Activated naive CD4-positive, alpha-beta T cell treated with anti-CD3 and anti-CD28 coated beads, Interleukin-2, amount 10 ng/mL, durations not matched to agents 7 days and 5 days (primary cell): Measurements from ENCODE around the gene TNS1.

Source experiments
- CTCF ChIA-PET: fragments of 350-600 bp; sonication (Branson Sonifier 250); formaldehyde crosslinking; loops from one replicate; lab custom pipeline; 2021; ENCODE audit warnings: antibody characterized with exemption; lab: Charles Lee
- DNase-seq: peaks from one replicate; pipeline ENCODE4 v3.0.0-alpha.2; 2020
- H3K27ac Mint-ChIP-seq: one replicate; pipeline ENCODE4 v1.8.0; 2021; ENCODE audit warnings: mild to moderate bottlenecking, moderate library complexity, mixed read lengths
- H3K27me3 Mint-ChIP-seq: one replicate; pipeline ENCODE4 v1.8.0; 2021; ENCODE audit warnings: mild to moderate bottlenecking, mixed read lengths
- H3K36me3 Mint-ChIP-seq: one replicate; pipeline ENCODE4 v1.8.0; 2021; ENCODE audit warnings: mixed read lengths
- H3K4me1 Mint-ChIP-seq: one replicate; pipeline ENCODE4 v1.8.0; 2021; ENCODE audit warnings: mixed read lengths
- H3K4me3 Mint-ChIP-seq: one replicate; pipeline ENCODE4 v1.8.0; 2021; ENCODE audit warnings: mild to moderate bottlenecking, moderate library complexity, mixed read lengths
- H3K9me3 Mint-ChIP-seq: one replicate; pipeline ENCODE4 v1.8.0; 2021; ENCODE audit warnings: mixed read lengths

Gene TNS1

DNA sequence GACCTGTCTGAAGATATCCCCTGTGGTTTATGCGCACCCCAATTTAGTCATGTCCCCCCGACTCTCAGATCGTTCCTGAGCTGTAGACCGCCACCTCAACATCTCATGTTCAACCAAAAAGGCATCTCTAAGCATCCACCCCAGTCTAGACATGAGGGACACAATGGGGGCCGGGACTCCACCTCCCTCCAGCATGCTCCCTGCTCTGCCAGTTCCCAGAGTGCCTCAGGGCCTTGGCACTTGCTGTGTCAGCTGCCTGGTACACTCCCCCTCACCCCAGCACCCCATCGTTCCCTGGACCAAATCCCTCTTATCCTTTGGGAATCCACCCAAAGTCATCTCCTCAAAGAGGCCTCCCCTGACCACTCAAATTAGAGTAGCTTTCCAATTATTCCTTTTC, 22.2 kb downstream of the TNS1 start:
- Mint-ChIP-seq H3K4me1 (no peaks in the 10 kb centered on the region), H3K9me3 (no peaks in the 10 kb centered on the region), H3K4me3 (no peak overlapping the region), H3K27me3 (peaks cover 12% of the 10 kb centered on the region), H3K27ac (no peak overlapping the region), H3K36me3 (no peaks in the 10 kb centered on the region)
- CTCF ChIA-PET, result interaction anchor here (1.3 kb wide), 1 partner anchor 195 kb away, joined by 5 read pairs; no protein-coding TSS in a partner anchor
- no peak for DNase-seq

DNA sequence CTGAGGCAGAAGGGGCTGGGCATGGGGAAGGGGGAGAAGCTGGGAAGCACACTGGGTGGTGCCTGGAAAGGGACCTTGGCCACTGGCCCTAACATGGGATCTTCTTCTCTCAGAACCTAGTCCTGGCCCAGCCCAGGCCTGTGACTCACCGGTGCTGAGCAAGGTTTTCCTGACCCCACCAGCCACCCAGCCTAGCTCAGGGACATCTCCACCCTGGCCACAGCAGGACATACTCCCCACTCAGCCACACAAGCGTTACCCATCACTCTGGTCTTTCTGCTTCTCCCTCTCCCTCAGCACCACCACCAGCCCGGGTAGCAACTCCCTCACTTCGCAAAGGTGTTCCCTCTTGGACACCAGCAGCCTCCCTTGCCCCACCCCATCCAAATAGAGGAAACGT, 22.8 kb downstream of the TNS1 start:
- H3K4me3 Mint-ChIP-seq, result no peak overlapping the region
- peak overlapping the region; percentile 33 for H3K27ac Mint-ChIP-seq
- no peaks in the 10 kb centered on the region for H3K4me1 Mint-ChIP-seq
- H3K27me3 Mint-ChIP-seq, result peaks cover 15% of the 10 kb centered on the region
- no peaks in the 10 kb centered on the region for H3K36me3 Mint-ChIP-seq
- CTCF ChIA-PET, result interaction anchor here (1.3 kb wide), 1 partner anchor 194 kb away, joined by 5 read pairs; no protein-coding TSS in a partner anchor
- no peak for DNase-seq
- no peaks in the 10 kb centered on the region for H3K9me3 Mint-ChIP-seq

DNA sequence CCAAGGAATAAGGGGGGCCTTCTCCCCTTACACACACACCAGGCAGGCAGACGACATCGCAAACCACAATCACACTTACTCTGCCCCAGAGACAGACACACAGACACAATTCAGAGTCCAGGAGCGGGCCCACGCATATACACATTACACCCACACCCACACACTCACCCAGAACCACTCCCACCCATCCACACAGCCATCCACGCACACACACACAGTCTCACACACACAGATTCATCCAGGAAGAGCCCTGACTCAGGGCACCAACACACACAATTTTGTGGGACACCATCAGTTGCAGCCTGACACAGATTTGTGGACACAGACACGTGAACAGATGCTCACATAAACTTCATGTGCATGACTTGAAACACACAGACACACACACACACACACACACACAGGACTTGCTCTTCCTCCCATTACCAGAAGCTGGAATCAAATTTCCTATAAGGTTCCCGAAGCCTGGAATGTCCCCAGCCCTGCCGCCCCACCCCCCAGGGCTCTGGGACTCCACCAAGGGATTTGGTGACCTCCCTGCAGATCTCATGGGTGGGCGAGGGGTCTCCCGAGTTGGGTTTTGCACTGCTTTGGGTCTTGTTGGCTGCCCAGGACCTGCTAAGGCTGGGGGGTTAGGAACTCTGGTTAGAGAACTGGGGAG, 23.5 kb downstream of the TNS1 start:
- H3K9me3 Mint-ChIP-seq, result no peaks in the 10 kb centered on the region
- CTCF ChIA-PET, result no interaction called here
- no peak overlapping the region for H3K4me3 Mint-ChIP-seq
- H3K27me3 Mint-ChIP-seq, result peaks cover 18% of the 10 kb centered on the region
- no peaks in the 10 kb centered on the region for H3K36me3 Mint-ChIP-seq
- no peaks in the 10 kb centered on the region for H3K4me1 Mint-ChIP-seq
- H3K27ac Mint-ChIP-seq, result no peak overlapping the region
- DNase-seq, result no peak

DNA sequence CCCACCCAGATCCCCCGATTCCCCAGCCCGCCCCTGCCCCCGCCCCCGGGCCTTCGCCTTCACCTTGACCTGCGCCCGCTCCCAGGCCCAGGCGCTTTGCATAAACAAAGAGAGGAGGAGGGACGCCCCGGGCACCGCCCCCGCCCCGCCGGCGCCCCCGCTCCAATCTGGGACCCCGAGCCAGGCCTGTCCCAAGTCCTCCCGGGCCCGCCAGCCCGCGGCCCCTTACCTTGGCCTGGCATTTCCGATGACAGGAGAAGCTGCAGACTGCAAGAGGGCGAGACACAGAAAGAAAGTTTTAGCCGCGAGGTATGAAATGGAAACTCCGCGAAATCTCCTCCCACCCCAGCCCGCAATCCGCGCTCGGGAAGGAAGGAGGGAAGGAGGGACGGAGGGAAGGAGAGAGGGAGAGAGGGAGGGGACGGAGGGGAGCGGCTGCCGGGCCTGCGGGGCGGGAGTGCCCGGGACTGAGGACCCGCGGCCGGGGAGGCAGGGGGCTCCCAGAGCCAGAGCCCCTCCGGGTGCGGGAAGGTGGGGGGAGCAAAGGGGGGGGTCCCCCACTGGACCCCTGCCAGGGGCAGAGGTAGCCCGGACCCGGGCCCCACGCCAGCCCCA, 24.2 kb downstream of the TNS1 start:
- DNase-seq, result no peak
- no peaks in the 10 kb centered on the region for H3K4me1 Mint-ChIP-seq
- H3K36me3 Mint-ChIP-seq, result no peaks in the 10 kb centered on the region
- H3K27me3 Mint-ChIP-seq, result peaks cover 20% of the 10 kb centered on the region
- no peaks in the 10 kb centered on the region for H3K9me3 Mint-ChIP-seq
- no peak overlapping the region for H3K27ac Mint-ChIP-seq
- CTCF ChIA-PET, result no interaction called here
- no peak overlapping the region for H3K4me3 Mint-ChIP-seq

DNA sequence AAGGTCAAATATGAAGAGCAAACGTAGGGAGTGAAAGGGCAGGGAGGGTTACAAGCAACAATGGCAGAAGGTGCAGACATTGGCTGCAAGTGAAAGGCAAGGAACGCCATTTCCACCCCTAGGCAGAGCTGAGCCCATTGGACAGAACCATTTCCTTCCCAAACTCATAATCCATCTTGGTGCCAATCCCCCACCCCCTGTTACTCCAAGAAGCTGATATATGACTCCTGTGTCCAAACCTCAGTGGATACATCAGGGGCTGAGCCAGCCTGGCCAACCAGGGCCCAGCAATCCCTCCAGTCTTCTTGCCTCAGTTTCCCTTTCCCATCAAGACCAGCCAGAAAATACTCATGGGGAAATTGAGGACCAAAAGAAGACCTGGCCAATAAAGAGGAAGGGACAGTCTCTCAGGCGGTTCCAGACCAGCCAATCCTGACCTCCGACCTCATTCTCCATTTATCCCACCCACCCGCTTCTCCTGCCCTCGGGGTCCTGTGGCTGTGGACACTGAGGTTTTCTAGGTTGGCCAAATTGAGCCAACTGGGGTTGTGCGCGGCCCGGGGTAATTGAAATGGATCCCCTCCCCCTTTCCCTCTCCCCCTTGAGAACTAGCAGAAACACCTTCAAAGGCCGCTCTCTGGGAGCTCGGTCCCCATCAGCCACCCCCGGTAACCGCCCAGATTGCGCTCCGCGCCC, 24.8 kb downstream of the TNS1 start:
- DNase-seq, result no peak
- Mint-ChIP-seq H3K9me3 (no peaks in the 10 kb centered on the region), H3K27ac (no peak overlapping the region), H3K36me3 (no peaks in the 10 kb centered on the region), H3K27me3 (peaks cover 26% of the 10 kb centered on the region), H3K4me3 (no peak overlapping the region), H3K4me1 (no peaks in the 10 kb centered on the region)
- CTCF ChIA-PET, result interaction anchor here (0.9 kb wide), 1 partner anchor 12 kb away, joined by 3 read pairs; no protein-coding TSS in a partner anchor

DNA sequence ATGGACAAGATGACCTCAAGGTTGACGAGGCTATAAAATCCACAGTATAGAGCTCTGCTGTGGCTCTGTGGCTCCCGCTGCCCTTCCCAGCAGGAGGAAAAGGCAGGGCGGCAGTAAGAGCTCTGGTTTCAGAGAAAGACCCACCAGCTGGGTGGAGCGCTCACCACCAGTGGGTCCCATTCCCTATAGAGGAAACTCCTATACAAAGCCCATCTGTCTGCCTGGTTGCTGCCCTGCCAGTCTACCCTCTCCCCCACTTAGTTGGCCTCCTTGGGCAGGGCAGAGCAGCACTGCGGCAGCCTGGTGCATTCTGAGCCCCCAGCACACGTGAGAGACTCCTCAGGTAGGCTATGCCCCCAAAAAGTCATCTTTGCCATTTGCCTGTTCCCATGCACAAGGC, 26.5 kb downstream of the TNS1 start:
- Mint-ChIP-seq H3K36me3 (no peaks in the 10 kb centered on the region), H3K4me3 (no peak overlapping the region), H3K9me3 (no peaks in the 10 kb centered on the region), H3K27me3 (peaks cover 33% of the 10 kb centered on the region), H3K4me1 (no peaks in the 10 kb centered on the region), H3K27ac (no peak overlapping the region)
- CTCF ChIA-PET, result no interaction called here
- DNase-seq, result no peak

DNA sequence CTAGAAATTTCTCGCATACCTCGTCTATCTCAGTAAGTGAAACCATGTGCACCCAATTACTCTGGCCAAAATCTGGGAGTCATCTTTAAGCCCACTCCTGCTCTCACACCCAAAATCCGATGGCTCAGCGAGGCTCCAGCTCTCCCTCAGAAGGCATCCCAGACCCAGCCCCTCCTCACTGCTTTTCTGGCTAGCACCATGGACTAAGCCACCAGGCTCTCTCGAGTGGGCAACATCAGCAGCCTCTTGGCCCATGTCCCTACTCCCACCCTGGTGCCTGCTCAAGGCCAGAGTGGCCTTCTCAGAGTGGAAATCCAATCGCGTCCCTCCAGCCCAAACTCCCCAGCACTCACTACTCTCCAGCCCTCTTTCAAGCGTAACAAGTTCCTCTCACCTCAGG, 27.2 kb downstream of the TNS1 start:
- CTCF ChIA-PET, result no interaction called here
- no peak for DNase-seq
- no peaks in the 10 kb centered on the region for H3K9me3 Mint-ChIP-seq

DNA sequence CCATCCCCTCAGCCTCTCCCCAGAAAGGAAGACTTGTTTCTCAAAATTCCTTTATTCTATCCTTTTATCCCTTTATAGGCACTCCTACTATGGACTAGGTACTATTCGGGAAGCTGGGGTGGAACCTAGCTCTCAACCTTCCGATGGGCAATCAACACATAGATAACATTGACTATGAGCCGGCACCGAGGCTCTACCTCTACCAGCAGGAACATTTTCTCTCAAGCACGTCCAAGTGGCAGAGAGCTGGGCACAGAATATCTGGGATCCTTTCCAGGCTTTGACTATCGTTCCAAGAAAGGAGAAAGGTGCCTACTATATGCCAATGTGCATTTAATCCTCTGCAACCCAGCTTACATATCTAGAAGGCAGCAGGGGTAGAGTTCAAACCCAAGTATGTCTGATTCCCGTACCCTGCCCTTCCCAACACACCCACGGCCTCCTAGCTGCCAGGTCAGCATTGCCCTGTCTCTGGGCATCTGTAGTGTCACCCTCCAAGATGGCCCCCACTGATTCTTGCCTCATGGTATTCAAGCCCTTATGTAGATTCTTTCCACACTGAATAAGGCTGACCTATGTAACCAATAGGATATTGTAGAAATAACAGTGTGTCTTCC, 28.3 kb downstream of the TNS1 start:
- Mint-ChIP-seq H3K27me3 (peaks cover 34% of the 10 kb centered on the region), H3K36me3 (no peaks in the 10 kb centered on the region), H3K4me1 (no peaks in the 10 kb centered on the region), H3K27ac (no peak overlapping the region), H3K9me3 (no peaks in the 10 kb centered on the region), H3K4me3 (no peak overlapping the region)
- DNase-seq, result no peak
- CTCF ChIA-PET, result no interaction called here

More for the DNA sequence above, 27.2 kb downstream of the TNS1 start:
- Mint-ChIP-seq H3K27ac (no peak overlapping the region), H3K27me3 (peaks cover 36% of the 10 kb centered on the region), H3K4me3 (no peak overlapping the region), H3K36me3 (no peaks in the 10 kb centered on the region), H3K4me1 (no peaks in the 10 kb centered on the region)

DNA sequence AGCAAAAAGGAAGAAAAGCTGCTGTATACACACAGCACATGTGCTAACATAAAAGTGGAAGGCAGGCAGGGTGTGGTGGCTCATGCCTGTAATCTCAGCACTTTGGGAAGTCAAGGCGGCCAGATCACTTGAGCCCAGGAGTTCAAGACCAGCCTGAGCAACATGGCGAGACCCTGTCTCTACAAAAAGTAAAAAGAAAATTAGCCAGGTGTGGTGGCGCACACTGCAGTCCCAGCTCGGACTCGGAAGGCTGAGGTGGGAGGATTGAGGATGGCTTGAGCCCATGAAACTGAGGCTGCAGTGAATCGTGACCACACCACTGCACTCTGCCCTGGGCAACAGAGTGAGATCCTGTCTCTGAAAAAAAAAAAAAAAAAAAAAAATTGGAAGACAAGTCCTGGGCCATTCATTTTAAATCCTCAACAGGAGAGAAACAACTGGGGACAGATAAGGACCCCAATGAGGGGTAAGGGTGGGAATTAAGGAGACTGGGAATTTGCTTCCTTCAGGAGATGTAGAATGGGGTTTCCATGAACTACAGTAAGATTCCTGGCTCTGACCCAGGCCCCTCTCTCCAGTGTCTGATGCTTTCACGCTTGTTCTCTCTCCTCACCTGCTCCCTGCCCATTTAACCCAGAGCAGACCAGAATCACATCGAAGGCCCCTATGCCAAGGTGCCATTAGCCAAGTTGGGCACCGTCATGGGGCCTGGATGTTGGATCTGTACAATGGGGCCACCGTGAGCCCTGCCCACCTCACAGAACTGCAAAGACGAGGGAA, 29.6 kb downstream of the TNS1 start:
- CTCF ChIA-PET, result interaction anchor here (0.6 kb wide), 1 partner anchor 42 kb away, joined by 4 read pairs; no protein-coding TSS in a partner anchor
- Mint-ChIP-seq H3K9me3 (no peaks in the 10 kb centered on the region), H3K27me3 (peaks cover 34% of the 10 kb centered on the region), H3K27ac (no peak overlapping the region), H3K4me3 (no peak overlapping the region), H3K4me1 (no peaks in the 10 kb centered on the region), H3K36me3 (no peaks in the 10 kb centered on the region)
- DNase-seq, result no peak

DNA sequence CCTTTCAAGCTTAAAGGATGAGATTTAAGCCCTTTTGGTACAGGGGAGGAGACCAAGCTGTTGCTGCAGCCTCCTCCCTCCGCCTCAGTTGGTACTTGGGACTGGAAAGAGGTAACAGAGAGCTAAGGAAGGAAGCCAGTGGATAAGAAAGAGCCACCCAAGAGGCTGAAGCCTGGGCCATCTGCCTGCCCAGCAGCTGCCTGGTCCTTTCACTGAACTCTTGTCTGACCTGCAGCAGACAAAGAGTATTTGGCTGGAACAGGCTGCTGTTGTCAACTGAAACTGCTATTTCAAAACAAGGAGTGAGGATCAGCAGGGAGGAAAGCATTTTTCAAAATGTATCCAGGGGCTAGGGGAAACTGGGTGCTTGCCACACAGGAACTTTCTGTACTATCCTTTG, 30.3 kb downstream of the TNS1 start:
- no peaks in the 10 kb centered on the region for H3K9me3 Mint-ChIP-seq
- CTCF ChIA-PET, result no interaction called here
- H3K27ac Mint-ChIP-seq, result no peak overlapping the region
- no peaks in the 10 kb centered on the region for H3K36me3 Mint-ChIP-seq
- DNase-seq, result no peak
- peaks cover 34% of the 10 kb centered on the region for H3K27me3 Mint-ChIP-seq
- no peak overlapping the region for H3K4me3 Mint-ChIP-seq
- no peaks in the 10 kb centered on the region for H3K4me1 Mint-ChIP-seq

DNA sequence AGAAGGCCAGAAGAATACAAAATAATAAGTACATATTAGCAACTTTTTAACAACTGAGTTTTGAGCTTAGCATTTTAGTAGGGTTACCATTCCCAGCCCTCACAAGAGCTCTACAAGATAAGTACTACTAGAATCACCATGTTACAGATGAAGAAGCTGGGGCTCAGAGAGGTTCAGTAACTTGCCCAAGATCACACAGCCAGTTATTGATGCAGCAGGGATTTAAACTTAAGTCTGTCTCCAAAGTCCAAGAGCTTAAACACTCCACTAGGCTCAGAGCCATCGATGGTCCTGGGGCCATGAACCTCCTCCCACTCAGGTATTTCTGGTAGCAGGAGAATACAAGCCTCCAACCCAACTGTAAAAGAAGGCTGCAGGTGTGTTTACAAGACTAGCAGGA, 30.8 kb downstream of the TNS1 start:
- Mint-ChIP-seq H3K36me3 (no peaks in the 10 kb centered on the region), H3K27me3 (peaks cover 34% of the 10 kb centered on the region), H3K4me3 (no peak overlapping the region), H3K27ac (no peak overlapping the region), H3K4me1 (no peaks in the 10 kb centered on the region), H3K9me3 (no peaks in the 10 kb centered on the region)
- no peak for DNase-seq
- CTCF ChIA-PET, result no interaction called here

DNA sequence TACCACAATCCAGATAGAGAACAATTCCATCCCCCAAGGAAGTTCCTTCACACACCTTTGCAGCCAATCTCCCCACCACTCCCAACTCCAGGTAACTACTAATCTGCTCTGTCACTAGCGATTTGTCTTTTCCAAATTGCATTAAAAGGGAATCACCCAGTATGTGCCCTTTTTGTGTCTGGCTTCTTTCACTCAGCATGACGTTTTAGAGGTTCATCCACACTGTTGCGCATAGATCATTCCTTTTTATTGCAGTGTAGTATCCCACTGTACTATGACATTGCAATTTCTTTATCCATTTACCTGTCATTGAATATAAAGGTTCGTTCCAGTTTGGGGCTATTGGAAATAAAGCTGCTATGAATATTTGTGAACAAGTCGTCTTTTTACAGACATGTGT, 31.6 kb downstream of the TNS1 start:
- CTCF ChIA-PET, result no interaction called here
- DNase-seq, result no peak

DNA sequence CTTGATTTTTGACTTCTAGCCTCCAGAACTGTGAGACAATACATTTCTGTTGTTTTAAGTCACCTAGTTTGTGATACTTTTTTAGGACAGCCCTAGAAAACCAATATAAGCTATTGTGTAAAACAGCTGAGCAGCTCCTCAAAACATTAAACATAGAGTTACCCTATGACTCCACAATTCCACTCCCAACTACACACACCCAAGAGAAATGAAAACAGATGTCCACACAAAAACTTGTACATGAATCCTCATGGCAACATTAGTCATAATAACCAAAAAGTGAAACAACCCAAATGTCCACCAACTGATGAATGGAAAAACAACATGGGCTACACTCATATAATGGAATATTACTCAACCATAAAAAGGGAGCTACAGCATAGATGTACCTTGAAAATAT, 32.6 kb downstream of the TNS1 start:
- no peaks in the 10 kb centered on the region for H3K4me1 Mint-ChIP-seq
- CTCF ChIA-PET, result interaction anchor here (0.6 kb wide), 1 partner anchor 14 kb away, joined by 3 read pairs; no protein-coding TSS in a partner anchor
- no peak overlapping the region for H3K4me3 Mint-ChIP-seq
- no peaks in the 10 kb centered on the region for H3K9me3 Mint-ChIP-seq
- no peak overlapping the region for H3K27ac Mint-ChIP-seq
- no peaks in the 10 kb centered on the region for H3K36me3 Mint-ChIP-seq
- peaks cover 45% of the 10 kb centered on the region for H3K27me3 Mint-ChIP-seq
- DNase-seq, result no peak

More for the DNA sequence above, 31.6 kb downstream of the TNS1 start:
- Mint-ChIP-seq H3K27ac (no peak overlapping the region), H3K36me3 (no peaks in the 10 kb centered on the region), H3K4me1 (no peaks in the 10 kb centered on the region), H3K27me3 (peaks cover 39% of the 10 kb centered on the region), H3K9me3 (no peaks in the 10 kb centered on the region), H3K4me3 (no peak overlapping the region)

DNA sequence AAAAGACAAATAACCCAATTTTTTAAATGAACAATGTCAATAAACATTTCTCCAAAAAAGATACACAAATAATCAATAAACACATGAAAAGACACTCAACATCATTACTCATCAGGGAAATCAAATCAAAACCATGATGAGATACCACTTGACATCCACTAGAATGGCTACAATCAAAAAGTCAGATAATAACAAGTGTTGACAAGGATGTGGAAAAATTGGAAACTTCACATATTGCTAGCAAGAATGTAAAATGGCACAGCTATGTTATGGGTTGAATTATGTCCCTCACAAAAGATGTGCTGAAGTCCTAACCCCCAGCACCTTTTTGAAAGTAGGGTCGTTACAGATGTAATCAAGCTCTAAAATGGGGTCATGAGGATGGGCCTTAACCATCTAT, 33.2 kb downstream of the TNS1 start:
- CTCF ChIA-PET, result interaction anchor here (0.7 kb wide), 1 partner anchor 181 kb away, joined by 3 read pairs; no protein-coding TSS in a partner anchor

More for the DNA sequence above, 33.2 kb downstream of the TNS1 start:
- no peaks in the 10 kb centered on the region for H3K36me3 Mint-ChIP-seq
- H3K4me3 Mint-ChIP-seq, result no peak overlapping the region
- no peaks in the 10 kb centered on the region for H3K9me3 Mint-ChIP-seq
- no peaks in the 10 kb centered on the region for H3K4me1 Mint-ChIP-seq
- no peak overlapping the region for H3K27ac Mint-ChIP-seq
- DNase-seq, result no peak
- peaks cover 44% of the 10 kb centered on the region for H3K27me3 Mint-ChIP-seq
